ENCODE measurements around the gene PPP1R27.

Gene PPP1R27

GRCh38 chr17:81868674-81869220 is 33.9 kb upstream of the PPP1R27 start:
- H3K4me3 ChIP-seq (ENCODE audit: low read depth, low read length) = peak overlapping the region; percentile 96
- H3K27me3 ChIP-seq (ENCODE audit: insufficient read depth, low read length) = no peaks in the 10 kb centered on the region
- H3K36me3 ChIP-seq (ENCODE audit: insufficient read depth, low read length) = no peaks in the 10 kb centered on the region
- no peak overlapping the region for H2AFZ ChIP-seq (ENCODE audit: low read length, unreplicated experiment)
- peaks cover 39% of the 10 kb centered on the region for H3K79me2 ChIP-seq (ENCODE audit: control insufficient read depth, insufficient read depth, low read length, unreplicated experiment)
- peaks cover 30% of the 10 kb centered on the region for H3K4me1 ChIP-seq (ENCODE audit: control insufficient read depth, insufficient read depth, low read length, unreplicated experiment)
- H3K27ac ChIP-seq (ENCODE audit: low read depth, low read length) = peak overlapping the region; percentile 97

GRCh38 chr17:81867991-81868673 is 33.3 kb upstream of the PPP1R27 start:
- H3K4me1 ChIP-seq (ENCODE audit: control insufficient read depth, insufficient read depth, low read length, unreplicated experiment) = peaks cover 36% of the 10 kb centered on the region
- H3K79me2 ChIP-seq (ENCODE audit: control insufficient read depth, insufficient read depth, low read length, unreplicated experiment) = peaks cover 45% of the 10 kb centered on the region
- no peak overlapping the region for H3K4me3 ChIP-seq (ENCODE audit: low read depth, low read length)
- no peaks in the 10 kb centered on the region; the same call in 1 of the 2 replicates for H3K36me3 ChIP-seq (ENCODE audit: insufficient read depth, low read length)
- no peak overlapping the region for H2AFZ ChIP-seq (ENCODE audit: low read length, unreplicated experiment)
- peak overlapping the region; percentile 50 for H3K27ac ChIP-seq (ENCODE audit: low read depth, low read length)
- no peaks in the 10 kb centered on the region for H3K27me3 ChIP-seq (ENCODE audit: insufficient read depth, low read length)

- Histone ChIP-seq H3K4me1 (ENCODE audit: control insufficient read depth, insufficient read depth, low read length, unreplicated experiment) (peaks cover 41% of the 10 kb centered on the region), H3K27ac (ENCODE audit: low read depth, low read length) (peak overlapping the region; percentile 50), H3K27me3 (ENCODE audit: insufficient read depth, low read length) (no peaks in the 10 kb centered on the region), H3K4me3 (ENCODE audit: low read depth, low read length) (no peak overlapping the region), H3K36me3 (ENCODE audit: insufficient read depth, low read length) (no peaks in the 10 kb centered on the region; the same call in 1 of the 2 replicates), H3K79me2 (ENCODE audit: control insufficient read depth, insufficient read depth, low read length, unreplicated experiment) (peaks cover 46% of the 10 kb centered on the region), H2AFZ (ENCODE audit: low read length, unreplicated experiment) (no peak overlapping the region)
Observed at GRCh38 chr17:81867170-81867990, 32.5 kb upstream of the PPP1R27 start.

GRCh38 chr17:81866440-81867169 is 31.8 kb upstream of the PPP1R27 start:
- Histone ChIP-seq H3K4me3 (ENCODE audit: low read depth, low read length) (no peak overlapping the region), H3K79me2 (ENCODE audit: control insufficient read depth, insufficient read depth, low read length, unreplicated experiment) (peaks cover 46% of the 10 kb centered on the region), H3K27ac (ENCODE audit: low read depth, low read length) (peak overlapping the region; percentile 50; the same call in 1 of the 2 replicates), H3K36me3 (ENCODE audit: insufficient read depth, low read length) (no peaks in the 10 kb centered on the region; the same call in 1 of the 2 replicates), H3K27me3 (ENCODE audit: insufficient read depth, low read length) (no peaks in the 10 kb centered on the region), H3K4me1 (ENCODE audit: control insufficient read depth, insufficient read depth, low read length, unreplicated experiment) (peaks cover 41% of the 10 kb centered on the region), H2AFZ (ENCODE audit: low read length, unreplicated experiment) (no peak overlapping the region)

- no peak overlapping the region for H3K4me3 ChIP-seq (ENCODE audit: low read depth, low read length)
- no peak overlapping the region for H2AFZ ChIP-seq (ENCODE audit: low read length, unreplicated experiment)
- H3K79me2 ChIP-seq (ENCODE audit: control insufficient read depth, insufficient read depth, low read length, unreplicated experiment) = peaks cover 46% of the 10 kb centered on the region
- H3K36me3 ChIP-seq (ENCODE audit: insufficient read depth, low read length) = no peaks in the 10 kb centered on the region; the same call in 1 of the 2 replicates
- peak overlapping the region; percentile 50; the same call in 1 of the 2 replicates for H3K27ac ChIP-seq (ENCODE audit: low read depth, low read length)
- H3K4me1 ChIP-seq (ENCODE audit: control insufficient read depth, insufficient read depth, low read length, unreplicated experiment) = peaks cover 41% of the 10 kb centered on the region
- no peaks in the 10 kb centered on the region for H3K27me3 ChIP-seq (ENCODE audit: insufficient read depth, low read length)
Observed at GRCh38 chr17:81865733-81866439, 31.0 kb upstream of the PPP1R27 start.

GRCh38 chr17:81865358-81865732 is 30.5 kb upstream of the PPP1R27 start:
- H2AFZ ChIP-seq (ENCODE audit: low read length, unreplicated experiment) = no peak overlapping the region
- H3K4me3 ChIP-seq (ENCODE audit: low read depth, low read length) = no peak overlapping the region
- H3K36me3 ChIP-seq (ENCODE audit: insufficient read depth, low read length) = no peaks in the 10 kb centered on the region; the same call in 1 of the 2 replicates
- H3K4me1 ChIP-seq (ENCODE audit: control insufficient read depth, insufficient read depth, low read length, unreplicated experiment) = peaks cover 41% of the 10 kb centered on the region
- H3K79me2 ChIP-seq (ENCODE audit: control insufficient read depth, insufficient read depth, low read length, unreplicated experiment) = peaks cover 43% of the 10 kb centered on the region
- no peaks in the 10 kb centered on the region for H3K27me3 ChIP-seq (ENCODE audit: insufficient read depth, low read length)
- H3K27ac ChIP-seq (ENCODE audit: low read depth, low read length) = no peak overlapping the region

- peaks cover 43% of the 10 kb centered on the region for H3K79me2 ChIP-seq (ENCODE audit: control insufficient read depth, insufficient read depth, low read length, unreplicated experiment)
- H3K4me3 ChIP-seq (ENCODE audit: low read depth, low read length) = no peak overlapping the region
- peak overlapping the region; percentile 48; the same call in 1 of the 2 replicates for H3K27ac ChIP-seq (ENCODE audit: low read depth, low read length)
- no peaks in the 10 kb centered on the region; the same call in 1 of the 2 replicates for H3K36me3 ChIP-seq (ENCODE audit: insufficient read depth, low read length)
- H3K4me1 ChIP-seq (ENCODE audit: control insufficient read depth, insufficient read depth, low read length, unreplicated experiment) = peaks cover 33% of the 10 kb centered on the region
- no peaks in the 10 kb centered on the region for H3K27me3 ChIP-seq (ENCODE audit: insufficient read depth, low read length)
- no peak overlapping the region for H2AFZ ChIP-seq (ENCODE audit: low read length, unreplicated experiment)
Observed at GRCh38 chr17:81863833-81864768, 29.3 kb upstream of the PPP1R27 start.

- peaks cover 7% of the 10 kb centered on the region; the same call in 1 of the 2 replicates for H3K36me3 ChIP-seq (ENCODE audit: insufficient read depth, low read length)
- peak overlapping the region; percentile 48 for H3K27ac ChIP-seq (ENCODE audit: low read depth, low read length)
- H3K79me2 ChIP-seq (ENCODE audit: control insufficient read depth, insufficient read depth, low read length, unreplicated experiment) = peaks cover 52% of the 10 kb centered on the region
- no peak overlapping the region for H2AFZ ChIP-seq (ENCODE audit: low read length, unreplicated experiment)
- peak overlapping the region; percentile 48 for H3K4me3 ChIP-seq (ENCODE audit: low read depth, low read length)
- no peaks in the 10 kb centered on the region for H3K27me3 ChIP-seq (ENCODE audit: insufficient read depth, low read length)
- H3K4me1 ChIP-seq (ENCODE audit: control insufficient read depth, insufficient read depth, low read length, unreplicated experiment) = peaks cover 33% of the 10 kb centered on the region
Observed at GRCh38 chr17:81863123-81863675, 28.3 kb upstream of the PPP1R27 start.

Data from ACC112 (cell line).